ENCODE results near the gene POP7.

- TF ChIP-seq CTCF (IDR thresholded peaks at IDR 0.05) (no peak), EZH2 (IDR thresholded peaks at IDR 0.05; ENCODE audit: borderline replicate concordance, insufficient read depth, low read depth, low read length, poor library complexity, severe bottlenecking) (no peak)
These were observed 29.8 kb downstream of the POP7 start for GRCh38 chr7:100735730-100736129.
